Measurements from ENCODE around the gene SH3BGRL2. TPM values are rescaled to one million over a fixed set of nuclear protein-coding genes. Genes with fewer than 3 reads are reported as not detected.
"Not testable (repeated sequence)": the region's sequence is repeated elsewhere in the genome, so short reads cannot be mapped to it uniquely, and the experiment has no call there.

Gene SH3BGRL2
- total and polyA plus RNA-seq, 2 donors (not counting 1 experiment from before 2014, with no cell fraction given) = 0.01 TPM; not detected in 1

GRCh38 chr6:79742030-79742429, 110.9 kb downstream of the SH3BGRL2 start:
- H3K27ac Mint-ChIP-seq = no peak overlapping the region
- ChIA-PET CTCF (no interaction called here), POLR2A (no interaction called here)
- Histone ChIP-seq H3K4me2 (replicated peaks; ENCODE audit: low read depth, low read length, poor library complexity, severe bottlenecking) (no peak overlapping the region), H3K9ac (ENCODE audit: low read length) (no peak overlapping the region), H3K36me3 (replicated peaks in 1 of 2; ENCODE audit: control extremely low read depth in 1 of 2, control insufficient read depth in 1 of 2, extremely low read depth in 1 of 2, insufficient read depth in 2 of 2, low read length in 1 of 2) (no peaks in the 10 kb centered on the region), H2AFZ (ENCODE audit: insufficient read depth, low read depth, low read length, poor library complexity, severe bottlenecking) (no peak overlapping the region), H3K27ac (ENCODE audit: low read length in 2 of 2) (no peak overlapping the region), H3K4me1 (ENCODE audit: control insufficient read depth in 2 of 2, insufficient read depth in 2 of 2, low read length in 2 of 2) (no peaks in the 10 kb centered on the region), H3K27me3 (replicated peaks in 1 of 4; ENCODE audit: control extremely low read depth in 1 of 4, control insufficient read depth in 3 of 4, insufficient read depth in 4 of 4, low read length in 3 of 4) (no peaks in the 10 kb centered on the region), H3K4me3 (ENCODE audit: control extremely low read depth in 1 of 5, extremely low read depth in 1 of 5, insufficient read depth in 1 of 5, low read depth in 2 of 5, low read length in 4 of 5) (no peak overlapping the region), H4K20me1 (ENCODE audit: control insufficient read depth, insufficient read depth, low read length, poor library complexity, severe bottlenecking) (no peaks in the 10 kb centered on the region), H3K9me3 (ENCODE audit: control extremely low read depth in 1 of 3, control insufficient read depth in 2 of 3, insufficient read depth in 1 of 3, low read length in 2 of 3) (no peaks in the 10 kb centered on the region), H3K79me2 (ENCODE audit: control insufficient read depth, insufficient read depth, low read length) (no peaks in the 10 kb centered on the region)
- H3K9me3 Mint-ChIP-seq (ENCODE audit: insufficient read depth) = peaks cover 7% of the 10 kb centered on the region
- WGBS (ENCODE audit: insufficient coverage) = no CpG with 5 or more reads among the region's 2 CpGs
- H3K4me3 Mint-ChIP-seq = no peak overlapping the region
- ATAC-seq (ENCODE audit: low read depth) = no peak
- TF ChIP-seq, protein P1, sequence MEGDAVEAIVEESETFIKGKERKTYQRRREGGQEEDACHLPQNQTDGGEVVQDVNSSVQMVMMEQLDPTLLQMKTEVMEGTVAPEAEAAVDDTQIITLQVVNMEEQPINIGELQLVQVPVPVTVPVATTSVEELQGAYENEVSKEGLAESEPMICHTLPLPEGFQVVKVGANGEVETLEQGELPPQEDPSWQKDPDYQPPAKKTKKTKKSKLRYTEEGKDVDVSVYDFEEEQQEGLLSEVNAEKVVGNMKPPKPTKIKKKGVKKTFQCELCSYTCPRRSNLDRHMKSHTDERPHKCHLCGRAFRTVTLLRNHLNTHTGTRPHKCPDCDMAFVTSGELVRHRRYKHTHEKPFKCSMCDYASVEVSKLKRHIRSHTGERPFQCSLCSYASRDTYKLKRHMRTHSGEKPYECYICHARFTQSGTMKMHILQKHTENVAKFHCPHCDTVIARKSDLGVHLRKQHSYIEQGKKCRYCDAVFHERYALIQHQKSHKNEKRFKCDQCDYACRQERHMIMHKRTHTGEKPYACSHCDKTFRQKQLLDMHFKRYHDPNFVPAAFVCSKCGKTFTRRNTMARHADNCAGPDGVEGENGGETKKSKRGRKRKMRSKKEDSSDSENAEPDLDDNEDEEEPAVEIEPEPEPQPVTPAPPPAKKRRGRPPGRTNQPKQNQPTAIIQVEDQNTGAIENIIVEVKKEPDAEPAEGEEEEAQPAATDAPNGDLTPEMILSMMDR (IDR thresholded peaks at IDR 0.05) = no peak
- TF ChIP-seq EZH2 (IDR thresholded peaks at IDR 0.05; ENCODE audit: borderline replicate concordance, insufficient read depth, low read depth, low read length, poor library complexity, severe bottlenecking) = no peak
- no peaks in the 10 kb centered on the region for H3K27me3 Mint-ChIP-seq
- no peak for DNase-seq
- intact Hi-C loops (cut with micrococcal nuclease) = no loop called here
- no peaks in the 10 kb centered on the region for H3K4me1 Mint-ChIP-seq

DNA sequence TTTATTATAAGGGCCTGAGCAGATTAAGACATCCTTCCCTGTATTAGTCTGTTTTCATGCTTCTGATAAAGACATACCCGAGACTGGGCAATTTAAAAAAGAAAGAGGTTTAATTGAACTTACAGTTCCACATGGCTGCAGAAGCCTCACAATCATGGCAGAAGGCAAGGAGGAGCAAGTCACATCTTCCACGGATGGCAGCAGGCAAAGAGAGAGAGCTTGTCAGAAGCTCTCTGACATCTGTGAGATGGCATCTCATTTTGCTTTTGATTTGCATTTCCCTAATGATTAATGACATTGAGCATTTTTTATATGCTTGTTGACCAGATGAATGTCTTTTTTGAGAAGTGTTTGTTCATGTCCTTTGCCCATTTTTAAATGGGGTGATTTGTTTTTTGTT, 114.2 kb downstream of the SH3BGRL2 start:
- H3K4me1 ChIP-seq (ENCODE audit: control insufficient read depth in 2 of 2, insufficient read depth in 2 of 2, low read length in 2 of 2); H3K27me3 Mint-ChIP-seq; H3K27ac ChIP-seq (ENCODE audit: low read length in 2 of 2); H3K4me3 ChIP-seq (ENCODE audit: control extremely low read depth in 1 of 5, extremely low read depth in 1 of 5, insufficient read depth in 1 of 5, low read depth in 2 of 5, low read length in 4 of 5); POLR2A ChIA-PET; H4K20me1 ChIP-seq (ENCODE audit: control insufficient read depth, insufficient read depth, low read length, poor library complexity, severe bottlenecking); H3K4me2 ChIP-seq (replicated peaks; ENCODE audit: low read depth, low read length, poor library complexity, severe bottlenecking); H3K9ac ChIP-seq (ENCODE audit: low read length); ATAC-seq (ENCODE audit: low read depth); H3K36me3 ChIP-seq (replicated peaks in 1 of 2; ENCODE audit: control extremely low read depth in 1 of 2, control insufficient read depth in 1 of 2, extremely low read depth in 1 of 2, insufficient read depth in 2 of 2, low read length in 1 of 2); DNase-seq; H3K4me3 Mint-ChIP-seq; H3K4me1 Mint-ChIP-seq; H2AFZ ChIP-seq (ENCODE audit: insufficient read depth, low read depth, low read length, poor library complexity, severe bottlenecking); H3K27me3 ChIP-seq (replicated peaks in 1 of 4; ENCODE audit: control extremely low read depth in 1 of 4, control insufficient read depth in 3 of 4, insufficient read depth in 4 of 4, low read length in 3 of 4); CTCF ChIA-PET; H3K27ac Mint-ChIP-seq; H3K9me3 ChIP-seq (ENCODE audit: control extremely low read depth in 1 of 3, control insufficient read depth in 2 of 3, insufficient read depth in 1 of 3, low read length in 2 of 3); intact Hi-C loops (cut with micrococcal nuclease); H3K79me2 ChIP-seq (ENCODE audit: control insufficient read depth, insufficient read depth, low read length): not testable (repeated sequence)
- WGBS (ENCODE audit: insufficient coverage) = 100% methylated on average over 2 of the region's 2 CpGs
- H3K9me3 Mint-ChIP-seq (ENCODE audit: insufficient read depth) = peaks cover 11% of the 10 kb centered on the region

GRCh38 chr6:79746325-79746724, 115.2 kb downstream of the SH3BGRL2 start:
- H2AFZ ChIP-seq (ENCODE audit: insufficient read depth, low read depth, low read length, poor library complexity, severe bottlenecking); H3K36me3 ChIP-seq (replicated peaks in 1 of 2; ENCODE audit: control extremely low read depth in 1 of 2, control insufficient read depth in 1 of 2, extremely low read depth in 1 of 2, insufficient read depth in 2 of 2, low read length in 1 of 2); CTCF ChIA-PET; H3K27ac Mint-ChIP-seq; H3K4me3 Mint-ChIP-seq; H3K9me3 ChIP-seq (ENCODE audit: control extremely low read depth in 1 of 3, control insufficient read depth in 2 of 3, insufficient read depth in 1 of 3, low read length in 2 of 3); POLR2A ChIA-PET; H3K4me1 ChIP-seq (ENCODE audit: control insufficient read depth in 2 of 2, insufficient read depth in 2 of 2, low read length in 2 of 2); H3K4me2 ChIP-seq (replicated peaks; ENCODE audit: low read depth, low read length, poor library complexity, severe bottlenecking); H3K4me3 ChIP-seq (ENCODE audit: control extremely low read depth in 1 of 5, extremely low read depth in 1 of 5, insufficient read depth in 1 of 5, low read depth in 2 of 5, low read length in 4 of 5); intact Hi-C loops (cut with micrococcal nuclease); H3K79me2 ChIP-seq (ENCODE audit: control insufficient read depth, insufficient read depth, low read length); DNase-seq; H3K27me3 ChIP-seq (replicated peaks in 1 of 4; ENCODE audit: control extremely low read depth in 1 of 4, control insufficient read depth in 3 of 4, insufficient read depth in 4 of 4, low read length in 3 of 4); H3K27ac ChIP-seq (ENCODE audit: low read length in 2 of 2); H3K27me3 Mint-ChIP-seq; ATAC-seq (ENCODE audit: low read depth); H3K4me1 Mint-ChIP-seq; H3K9ac ChIP-seq (ENCODE audit: low read length); H4K20me1 ChIP-seq (ENCODE audit: control insufficient read depth, insufficient read depth, low read length, poor library complexity, severe bottlenecking): not testable (repeated sequence)
- H3K9me3 Mint-ChIP-seq (ENCODE audit: insufficient read depth) = peaks cover 11% of the 10 kb centered on the region
- WGBS (ENCODE audit: insufficient coverage) = 100% methylated on average over 1 of the region's 3 CpGs

All from B cell (primary cell).